Common myeloid progenitor, CD34-positive (primary cell): ENCODE data around the gene ADAMTS17.

Experiments
- CTCF ChIA-PET: fragments of 350-600 bp; sonication (Branson Sonifier 250); formaldehyde crosslinking; loops from one replicate; lab custom pipeline; 2021; ENCODE audit warnings: antibody characterized with exemption; lab: Charles Lee
- POLR2A ChIA-PET: fragments of 350-600 bp; sonication (Branson Sonifier 250); formaldehyde crosslinking; loops from one replicate; lab custom pipeline; 2021; ENCODE audit warnings: antibody characterized with exemption; lab: Charles Lee
- DNase-seq, 3 donors: peaks; one replicate each; pipeline versions ENCODE4 v3.0.0 to v3.0.0-alpha.2; 2013
- H3K27ac ChIP-seq, 2 experiments: 1 replicate in 1 of 2; 2 replicates in 1 of 2; pipeline ENCODE4 v1.7.0; 2013; ENCODE audit warnings: inconsistent platforms in 2 of 2, low read length in 2 of 2, mild to moderate bottlenecking in 2 of 2, low read depth in 1 of 2, moderate library complexity in 1 of 2; ENCODE audit not compliant: severe bottlenecking in 2 of 2, insufficient read depth in 1 of 2, poor library complexity in 1 of 2
- H3K27me3 ChIP-seq, 5 experiments: replicated peaks in 2 of 5; 1 replicate in 3 of 5; 2 replicates in 2 of 5; pipeline versions ENCODE4 v1.6.1 to v1.7.0; 2013; ENCODE audit warnings: low read length in 4 of 5, mild to moderate bottlenecking in 2 of 5, moderate library complexity in 2 of 5, inconsistent platforms in 1 of 5; ENCODE audit not compliant: insufficient read depth in 5 of 5, control insufficient read depth in 4 of 5
- H3K36me3 ChIP-seq, 4 experiments: 1 replicate in 2 of 4; 2 replicates in 2 of 4; pipeline versions ENCODE4 v1.6.1 to v1.7.0; 2013; ENCODE audit warnings: low read length in 3 of 4, control low read depth in 1 of 4, mild to moderate bottlenecking in 1 of 4; ENCODE audit not compliant: control insufficient read depth in 4 of 4, insufficient read depth in 4 of 4
- H3K4me1 ChIP-seq, 4 experiments: 1 replicate in 3 of 4; 2 replicates in 1 of 4; pipeline versions ENCODE4 v1.6.1 to v1.7.1; 2013; ENCODE audit warnings: low read length in 3 of 4, mild to moderate bottlenecking in 3 of 4, control low read depth in 1 of 4, inconsistent platforms in 1 of 4, moderate library complexity in 1 of 4; ENCODE audit not compliant: control insufficient read depth in 4 of 4, insufficient read depth in 4 of 4; ENCODE audit errors: control extremely low read depth in 1 of 4
- H3K4me3 ChIP-seq, 7 experiments: 1 replicate in 4 of 7; 2 replicates in 3 of 7; pipeline versions ENCODE4 v1.5.1 to v1.7.0; 2013; ENCODE audit warnings: mild to moderate bottlenecking in 7 of 7, low read length in 6 of 7, moderate library complexity in 6 of 7, inconsistent platforms in 2 of 7, low read depth in 2 of 7, control low read depth in 1 of 7; ENCODE audit not compliant: insufficient read depth in 4 of 7, control insufficient read depth in 1 of 7; ENCODE audit errors: extremely low read depth in 1 of 7
- H3K9me3 ChIP-seq, 5 experiments: 1 replicate in 4 of 5; 2 replicates in 1 of 5; pipeline versions ENCODE4 v1.6.1 to v1.7.1; 2013; ENCODE audit warnings: low read length in 4 of 5, mild to moderate bottlenecking in 2 of 5, inconsistent platforms in 1 of 5, low read depth in 1 of 5, moderate library complexity in 1 of 5; ENCODE audit not compliant: control insufficient read depth in 4 of 5, insufficient read depth in 2 of 5; ENCODE audit errors: control extremely low read depth in 1 of 5
- WGBS: methylation state at CpG from one replicate; pipeline ENCODE4 v1.1.5; 2013; ENCODE audit not compliant: insufficient coverage; 5-methylcytosine and 5-hydroxymethylcytosine counted together

ADAMTS17 gene

GRCh38 chr15:100278596-100279380 lies 63.0 kb downstream of the ADAMTS17 start:
- Histone ChIP-seq H3K27ac (no peak overlapping the region), H3K36me3 (no peaks in the 10 kb centered on the region), H3K4me3 (no peak overlapping the region), H3K9me3 (peaks cover 0 to 2% (median 0%) of the 10 kb centered on the region in 5 experiments), H3K4me1 (no peaks in the 10 kb centered on the region), H3K27me3 (no peaks in the 10 kb centered on the region)
- DNase-seq: no peak
- 96% methylated on average over 12 of the region's 14 CpGs for WGBS
- ChIA-PET CTCF (no interaction called here), POLR2A (no interaction called here)

DNA sequence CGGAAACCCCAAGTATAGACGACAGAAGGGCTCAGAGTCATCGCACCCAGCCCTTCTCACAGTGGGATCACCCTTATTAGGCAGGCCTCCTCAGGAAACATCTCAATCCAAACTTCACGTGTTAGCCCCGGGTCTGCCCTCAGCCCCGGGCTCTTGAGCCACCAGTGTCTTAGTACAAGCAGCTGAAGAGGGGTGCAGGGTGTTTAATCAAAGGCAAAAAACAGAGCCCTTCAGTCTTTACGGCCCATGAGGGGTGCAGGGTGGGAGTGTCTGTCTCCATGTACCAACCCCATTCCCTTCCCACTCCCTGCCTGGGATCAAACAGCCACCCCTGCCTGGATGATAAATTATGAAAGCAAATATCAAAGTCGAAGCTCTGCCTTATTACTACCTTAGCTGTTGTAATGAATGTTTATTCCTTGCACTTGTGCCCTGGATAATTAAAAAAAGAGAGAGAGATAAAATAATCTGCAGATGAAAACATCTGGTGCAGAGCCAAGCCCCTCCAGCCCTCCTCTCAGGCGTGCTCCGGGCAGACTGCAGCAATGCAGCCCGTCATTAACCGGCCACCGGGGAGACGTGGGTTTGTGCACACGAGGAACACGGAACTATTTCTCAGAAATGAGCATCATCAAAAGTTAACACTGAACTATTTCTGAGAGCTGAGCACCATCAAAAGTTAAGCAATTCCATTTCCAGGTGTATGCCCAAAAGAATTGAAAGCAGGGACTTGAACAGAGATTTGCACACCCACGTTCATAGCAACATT lies 64.5 kb downstream of the ADAMTS17 start:
- 85% methylated on average over 11 of the region's 17 CpGs for WGBS
- no peaks in the 10 kb centered on the region for H3K4me1 ChIP-seq
- ChIA-PET POLR2A (no interaction called here), CTCF (no interaction called here)
- no peaks in the 10 kb centered on the region for H3K27me3 ChIP-seq
- peaks cover 0 to 15% (median 0%) of the 10 kb centered on the region in 5 experiments for H3K9me3 ChIP-seq
- H3K4me3 ChIP-seq: no peak overlapping the region
- no peak for DNase-seq
- H3K36me3 ChIP-seq: no peaks in the 10 kb centered on the region
- no peak overlapping the region for H3K27ac ChIP-seq

GRCh38 chr15:100276506-100276905 lies 65.3 kb downstream of the ADAMTS17 start:
- 56% methylated on average over 6 of the region's 8 CpGs for WGBS
- ChIA-PET POLR2A (no interaction called here), CTCF (no interaction called here)
- Histone ChIP-seq H3K27me3 (no peaks in the 10 kb centered on the region), H3K4me3 (no peak overlapping the region), H3K9me3 (peaks cover 0 to 16% (median 0%) of the 10 kb centered on the region in 5 experiments), H3K36me3 (no peaks in the 10 kb centered on the region), H3K4me1 (no peaks in the 10 kb centered on the region), H3K27ac (no peak overlapping the region)
- DNase-seq: no peak

- ChIA-PET POLR2A (no interaction called here), CTCF (no interaction called here)
- Histone ChIP-seq H3K4me3 (no peak overlapping the region), H3K27ac (no peak overlapping the region), H3K9me3 (peaks cover 0 to 16% (median 0%) of the 10 kb centered on the region in 5 experiments), H3K36me3 (no peaks in the 10 kb centered on the region), H3K4me1 (no peaks in the 10 kb centered on the region), H3K27me3 (no peaks in the 10 kb centered on the region)
- DNase-seq: no peak
- 90% methylated on average over 5 of the region's 6 CpGs for WGBS
These were observed 66.1 kb downstream of the ADAMTS17 start for GRCh38 chr15:100275641-100276040.

- CTCF ChIA-PET: no interaction called here
- no peak for DNase-seq
- POLR2A ChIA-PET: no interaction called here
- H3K27ac ChIP-seq: no peak overlapping the region
- no peak overlapping the region for H3K4me3 ChIP-seq
- WGBS: 89% methylated on average over 3 of the region's 3 CpGs
- H3K27me3 ChIP-seq: peaks cover 0 to 2% (median 0%) of the 10 kb centered on the region in 5 experiments
- H3K9me3 ChIP-seq: peaks cover 0 to 16% (median 0%) of the 10 kb centered on the region in 5 experiments
- H3K36me3 ChIP-seq: no peaks in the 10 kb centered on the region
- no peaks in the 10 kb centered on the region for H3K4me1 ChIP-seq
These were observed 71.9 kb downstream of the ADAMTS17 start for GRCh38 chr15:100269831-100270230.

- WGBS: 91% methylated on average over 9 of the region's 10 CpGs
These were observed 75.6 kb downstream of the ADAMTS17 start for GRCh38 chr15:100266166-100266565.

GRCh38 chr15:100265641-100266035 lies 76.1 kb downstream of the ADAMTS17 start:
- no peak overlapping the region for H3K27ac ChIP-seq
- no peaks in the 10 kb centered on the region for H3K9me3 ChIP-seq
- H3K27me3 ChIP-seq: peaks cover 0 to 4% (median 0%) of the 10 kb centered on the region in 5 experiments
- ChIA-PET POLR2A (no interaction called here), CTCF (no interaction called here)
- WGBS: 93% methylated on average over 2 of the region's 2 CpGs
- no peak for DNase-seq
- no peaks in the 10 kb centered on the region for H3K4me1 ChIP-seq
- no peaks in the 10 kb centered on the region for H3K36me3 ChIP-seq
- H3K4me3 ChIP-seq: no peak overlapping the region

More at GRCh38 chr15:100266166-100266565, 75.6 kb downstream of the ADAMTS17 start:
- CTCF ChIA-PET: no interaction called here
- peaks cover 0 to 4% (median 0%) of the 10 kb centered on the region in 5 experiments for H3K27me3 ChIP-seq
- H3K4me1 ChIP-seq: no peaks in the 10 kb centered on the region
- no peak overlapping the region for H3K27ac ChIP-seq
- H3K9me3 ChIP-seq: no peaks in the 10 kb centered on the region
- H3K36me3 ChIP-seq: no peaks in the 10 kb centered on the region
- no peak for DNase-seq
- POLR2A ChIA-PET: no interaction called here
- H3K4me3 ChIP-seq: no peak overlapping the region
